Stimulated activated CD8-positive, alpha-beta memory T cell treated with anti-CD3 and anti-CD28 coated beads, Interleukin-4, amount 100 ng/mL, for 1 hour (primary cell): Measurements from ENCODE around the gene MRPL58.
"Not testable (repeated sequence)": the region's sequence is repeated elsewhere in the genome, so short reads cannot be mapped to it uniquely, and the experiment has no call there.

Source experiments
- DNase-seq, 2 donors: peaks; one replicate each; pipeline ENCODE4 v3.0.0-alpha.2; 2020; ENCODE audit warnings: low read depth in 2 of 2, low spot score in 1 of 2

Gene MRPL58

GRCh38 chr17:75012346-75013091 is at the start of gene MRPL58:
MRPL58 (plus strand) TSS chr17:75012670; CDS start chr17:75012687, 17 bp downstream.
- DNase-seq = peak; percentile 65 to 68

GRCh38 chr17:74963656-74964055 is 48.8 kb upstream of the MRPL58 start:
- no peak for DNase-seq

DNA sequence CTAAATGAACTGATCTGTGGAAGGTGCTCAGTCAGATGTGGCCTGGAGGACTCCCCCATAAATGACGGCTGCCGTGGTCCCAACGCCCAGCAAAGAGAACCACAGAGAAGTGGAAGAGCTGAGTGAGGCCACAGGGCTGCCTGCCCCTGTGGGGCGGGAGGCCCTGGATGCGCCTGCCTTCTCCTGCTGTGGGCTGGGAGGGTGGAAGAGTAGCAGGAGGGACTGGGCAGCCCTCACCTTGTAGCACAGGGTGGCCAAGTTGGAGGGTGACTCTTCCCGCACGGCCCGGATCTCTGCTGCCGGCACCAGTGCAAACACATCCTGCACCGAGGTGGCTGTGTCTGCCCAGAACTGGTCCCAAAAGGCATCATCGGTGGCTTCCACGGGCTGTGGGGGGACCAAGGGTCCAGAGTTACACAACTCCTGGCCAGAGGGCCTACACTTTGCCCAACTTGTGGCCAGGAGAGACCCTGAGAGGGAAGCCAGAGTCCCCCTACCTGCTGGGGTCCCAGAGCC is 48.2 kb upstream of the MRPL58 start:
- no peak for DNase-seq

DNA sequence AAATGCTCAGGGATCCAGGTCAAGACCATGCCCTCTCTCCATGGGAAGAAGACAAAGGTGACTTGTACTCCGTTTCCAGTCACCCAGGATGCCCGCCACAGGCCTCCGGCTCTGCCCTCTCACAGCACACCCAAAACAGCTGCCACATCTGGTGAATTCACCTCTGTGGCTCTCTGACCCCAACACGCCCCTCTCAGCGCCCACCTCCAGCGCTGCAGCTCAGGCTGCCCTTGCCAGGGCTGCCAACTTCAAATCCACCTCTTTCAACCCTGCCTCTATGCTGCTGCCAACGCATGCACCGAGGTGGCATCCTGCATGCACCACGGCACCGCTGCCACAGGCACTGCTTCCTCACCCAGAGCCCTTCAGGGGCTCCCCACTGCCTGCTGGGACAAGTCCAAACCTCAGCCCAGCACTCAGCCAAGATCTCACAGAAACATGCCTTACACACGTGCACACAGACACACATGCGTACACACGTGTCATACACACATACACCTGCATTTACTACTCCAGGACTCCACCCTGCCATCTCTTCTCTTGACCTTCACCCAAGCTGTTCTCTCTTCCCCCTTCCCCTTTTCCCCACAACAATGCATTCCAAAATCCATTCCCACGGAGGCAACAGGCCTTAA is 47.4 kb upstream of the MRPL58 start:
- no peak for DNase-seq

DNA sequence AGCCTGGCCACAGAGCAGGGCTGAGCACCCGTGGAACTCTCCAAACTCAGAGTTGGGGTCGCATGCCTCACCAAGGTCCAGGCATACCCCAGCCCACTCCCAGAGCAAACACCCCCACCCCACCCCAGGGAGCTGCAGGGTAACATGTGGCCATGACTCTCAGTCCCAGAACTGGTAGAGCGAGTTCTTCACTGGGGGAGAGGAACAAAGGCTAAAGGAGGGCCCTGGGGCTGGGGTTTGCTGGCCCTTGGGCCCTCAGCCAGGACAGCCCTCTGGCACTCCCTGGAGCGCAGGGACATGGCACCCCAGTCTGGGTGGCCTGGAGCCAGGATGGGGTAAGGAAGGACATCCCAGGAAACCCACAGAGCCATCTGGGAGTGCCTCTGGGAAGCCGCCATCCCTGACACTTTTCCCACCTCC is 44.1 kb upstream of the MRPL58 start:
- no peak for DNase-seq

DNA sequence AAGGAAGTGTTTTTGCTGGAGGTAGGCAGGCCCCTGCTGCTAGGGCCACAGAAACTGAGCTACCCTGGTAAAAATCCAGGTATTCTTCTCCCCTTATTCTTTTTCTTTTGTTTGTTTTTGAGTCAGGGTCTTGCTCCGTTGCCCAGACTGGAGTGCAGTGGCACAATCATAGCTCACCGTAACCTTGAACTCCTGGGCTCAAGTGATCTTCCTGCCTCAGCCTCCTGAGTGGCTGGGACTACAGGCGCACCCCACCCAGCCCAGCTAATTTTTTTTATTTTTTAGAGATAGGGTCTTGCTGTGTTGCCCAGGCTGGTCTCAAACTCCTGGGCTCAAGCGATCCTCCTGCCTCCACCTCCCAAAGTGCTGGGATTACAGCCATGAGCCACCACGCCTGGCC is 43.0 kb upstream of the MRPL58 start:
- not testable (repeated sequence) for DNase-seq

DNA sequence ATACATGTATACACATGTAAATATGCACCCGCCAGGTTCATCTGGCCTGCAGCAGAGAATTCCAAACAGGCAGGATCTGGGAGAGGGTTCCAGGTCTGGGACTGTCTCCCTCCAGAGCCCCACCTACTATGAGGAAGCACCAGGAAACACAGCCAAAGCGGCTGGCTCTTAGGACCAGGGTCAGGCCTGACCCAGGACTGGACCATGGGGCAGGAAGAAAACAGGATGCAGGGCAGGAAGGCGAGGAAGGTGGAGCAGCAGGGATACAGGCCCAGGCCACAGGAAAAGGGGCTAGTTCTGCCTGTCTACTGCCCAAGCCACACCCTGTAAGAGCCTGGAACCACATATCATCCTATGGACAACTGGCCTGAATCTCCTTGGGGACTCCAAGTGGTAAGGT is 42.1 kb upstream of the MRPL58 start:
- no peak for DNase-seq

- no peak for DNase-seq
Measured at GRCh38 chr17:74971069-74971841, 41.2 kb upstream of the MRPL58 start.

- DNase-seq = no peak
Measured at GRCh38 chr17:74971842-74972106, 40.7 kb upstream of the MRPL58 start.

GRCh38 chr17:74972107-74972972 is 40.1 kb upstream of the MRPL58 start, which contains the start of gene HID1:
HID1 (minus strand) TSS chr17:74972759; CDS start chr17:74972656, 103 bp downstream.
- DNase-seq = peak; percentile 49 to 67

- no peak for DNase-seq
Measured at GRCh38 chr17:74972973-74973328, 39.5 kb upstream of the MRPL58 start.

- no peak for DNase-seq
Measured at GRCh38 chr17:74975943-74976342, 36.5 kb upstream of the MRPL58 start.

- no peak for DNase-seq
Measured at GRCh38 chr17:74977802-74978201, 34.7 kb upstream of the MRPL58 start.

DNA sequence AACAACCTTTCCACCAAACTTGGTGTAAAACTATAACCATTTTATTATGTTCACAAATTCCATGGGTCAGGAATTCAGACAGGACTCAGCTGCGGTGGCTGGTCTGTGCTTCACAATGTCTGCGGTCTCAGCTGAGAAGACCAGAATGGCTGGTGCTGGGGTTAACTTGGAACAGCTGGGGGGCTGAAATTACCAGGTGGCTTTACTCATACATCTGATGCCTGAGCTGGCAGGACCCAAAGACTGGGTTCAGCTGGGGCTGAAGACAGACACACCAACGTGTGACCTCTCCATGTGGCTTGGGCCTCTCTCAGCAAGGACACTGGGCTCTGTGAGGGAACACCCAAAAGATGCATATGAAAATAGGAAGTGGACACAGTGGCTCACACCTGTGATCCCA is 34.2 kb upstream of the MRPL58 start:
- no peak for DNase-seq

DNA sequence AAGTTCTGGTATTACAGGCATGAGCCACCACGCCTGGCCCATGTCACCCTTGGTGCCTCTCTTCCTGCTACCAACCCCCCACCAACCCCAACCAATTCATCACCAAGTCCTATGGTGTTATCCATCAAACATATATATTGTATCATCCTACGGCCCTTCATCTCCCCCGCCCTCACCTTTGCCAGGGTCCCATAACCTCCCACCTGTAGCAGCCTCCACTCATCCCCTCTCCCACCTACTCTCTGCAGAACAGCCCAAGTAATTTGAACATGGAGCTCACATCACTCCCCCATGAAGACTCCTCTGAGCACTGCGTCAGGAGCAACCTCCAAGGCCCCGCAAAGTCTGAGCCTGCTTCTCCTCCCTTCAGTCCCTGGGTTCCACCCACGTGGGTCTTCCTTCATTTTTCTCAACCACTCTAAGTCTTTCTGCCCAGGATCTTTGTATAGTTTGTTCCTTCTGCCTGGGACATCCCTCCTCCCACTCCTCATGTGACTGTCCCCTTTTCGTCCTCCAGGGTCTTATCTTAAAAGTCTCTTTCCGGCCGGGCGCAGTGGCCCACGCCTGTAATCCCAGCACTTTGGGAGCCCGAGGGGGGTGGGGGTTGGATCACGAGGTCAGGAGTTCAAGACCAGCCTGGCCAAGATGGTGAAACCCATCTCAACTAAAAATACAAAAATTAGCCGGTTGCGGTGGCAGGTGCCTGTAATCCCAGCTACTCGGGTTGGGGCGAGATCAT is 32.9 kb upstream of the MRPL58 start:
- DNase-seq = no peak

GRCh38 chr17:74981318-74981978 is 31.0 kb upstream of the MRPL58 start:
- no peak for DNase-seq

GRCh38 chr17:74981979-74982662 is 30.3 kb upstream of the MRPL58 start:
- DNase-seq = peak; percentile 42 to 44

- DNase-seq = not testable (repeated sequence)
Measured at GRCh38 chr17:74982663-74983313, 29.7 kb upstream of the MRPL58 start.

DNA sequence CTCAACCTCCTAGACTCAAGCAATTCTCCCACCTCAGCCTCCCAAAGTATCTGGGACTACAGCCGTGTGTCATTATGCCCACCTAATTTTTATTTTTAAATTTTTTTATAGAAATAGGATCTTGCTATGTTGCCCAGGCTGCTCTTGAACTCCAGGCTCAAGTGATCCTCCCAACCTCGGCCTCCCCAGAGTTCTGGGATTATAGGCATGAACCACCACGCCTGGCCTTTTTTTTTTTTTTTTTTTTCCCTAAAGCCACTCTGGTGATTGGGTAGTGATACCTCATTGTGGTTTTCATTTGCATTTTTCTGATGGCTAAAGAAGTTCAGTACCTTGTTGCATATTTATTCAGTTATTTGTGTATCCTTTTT is 26.3 kb upstream of the MRPL58 start:
- no peak for DNase-seq
